DOHH2 (cell line): ENCODE measurements around the gene ADGRB3.

ENCODE experiments used
- H3F3A ChIP-seq: fragments of 200-600 bp; sonication (generic), shearing (Covaris generic); 2 replicates; pipeline ENCODE4 v1.6.0; 2016; ENCODE audit warnings: antibody characterized with exemption, mild to moderate bottlenecking; ENCODE audit not compliant: control insufficient read depth, insufficient read depth
- H3K27ac ChIP-seq: fragments of 200-600 bp; sonication (generic); 2 replicates; pipeline ENCODE4 v1.5.1; 2014; ENCODE audit warnings: low read depth, mild to moderate bottlenecking, low read length, moderate library complexity
- H3K27me3 ChIP-seq: fragments of 200-600 bp; sonication (generic); 2 replicates; pipeline ENCODE4 v1.6.1; 2014; ENCODE audit warnings: mild to moderate bottlenecking, low read length, mixed read lengths; ENCODE audit not compliant: control insufficient read depth
- H3K36me3 ChIP-seq: fragments of 200-600 bp; sonication (generic); 2 replicates; pipeline ENCODE4 v1.6.1; 2014; ENCODE audit warnings: mild to moderate bottlenecking, low read length, moderate library complexity, mixed read lengths; ENCODE audit not compliant: control insufficient read depth
- H3K4me1 ChIP-seq: fragments of 200-600 bp; sonication (generic); 2 replicates; pipeline ENCODE4 v1.6.1; 2014; ENCODE audit warnings: mild to moderate bottlenecking, low read length, mixed read lengths; ENCODE audit not compliant: control insufficient read depth
- H3K4me2 ChIP-seq: fragments of 200-600 bp; sonication (generic); 2 replicates; pipeline ENCODE4 v1.6.0; 2014; ENCODE audit warnings: mild to moderate bottlenecking, low read length, moderate library complexity
- H3K4me3 ChIP-seq: fragments of 200-600 bp; sonication (generic); 2 replicates; pipeline ENCODE4 v1.5.1; 2014; ENCODE audit warnings: mild to moderate bottlenecking, low read length, mixed read lengths
- H3K79me2 ChIP-seq: fragments of 200-600 bp; sonication (generic); 2 replicates; pipeline ENCODE4 v1.6.1; 2014; ENCODE audit warnings: mild to moderate bottlenecking, low read length, mixed read lengths; ENCODE audit not compliant: control insufficient read depth
- H3K9me2 ChIP-seq: fragments of 200-600 bp; sonication (generic); replicated peaks from 2 replicates; pipeline ENCODE4 v1.6.1; 2014; ENCODE audit warnings: mild to moderate bottlenecking, low read length, mixed read lengths; ENCODE audit not compliant: control insufficient read depth
- H3K9me3 ChIP-seq: fragments of 200-600 bp; sonication (generic); 2 replicates; pipeline ENCODE4 v1.6.1; 2014; ENCODE audit warnings: antibody characterized with exemption, low read length, mixed read lengths; ENCODE audit not compliant: control insufficient read depth, insufficient read depth
- H4K20me1 ChIP-seq: fragments of 200-600 bp; sonication (generic); 2 replicates; pipeline ENCODE4 v1.6.0; 2014; ENCODE audit warnings: low read depth, mild to moderate bottlenecking, antibody characterized with exemption, low read length, moderate library complexity; ENCODE audit not compliant: control insufficient read depth, insufficient read depth
- EZH2phosphoT487 ChIP-seq: fragments of 200-600 bp; sonication (generic); IDR thresholded peaks from 2 replicates; pipeline ENCODE4 v1.6.1; 2017; ENCODE audit warnings: borderline replicate concordance, mild to moderate bottlenecking, antibody characterized with exemption, low read length, moderate library complexity, mixed read lengths
- TF ChIP-seq, protein P1 (sequence below): fragments of 200-600 bp; sonication (generic); IDR thresholded peaks from one replicate; pipeline ENCODE4 v1.5.1; 2014; ENCODE audit warnings: antibody characterized with exemption, mild to moderate bottlenecking, low read depth, low read length; ENCODE audit not compliant: poor library complexity, severe bottlenecking

Gene ADGRB3

DNA sequence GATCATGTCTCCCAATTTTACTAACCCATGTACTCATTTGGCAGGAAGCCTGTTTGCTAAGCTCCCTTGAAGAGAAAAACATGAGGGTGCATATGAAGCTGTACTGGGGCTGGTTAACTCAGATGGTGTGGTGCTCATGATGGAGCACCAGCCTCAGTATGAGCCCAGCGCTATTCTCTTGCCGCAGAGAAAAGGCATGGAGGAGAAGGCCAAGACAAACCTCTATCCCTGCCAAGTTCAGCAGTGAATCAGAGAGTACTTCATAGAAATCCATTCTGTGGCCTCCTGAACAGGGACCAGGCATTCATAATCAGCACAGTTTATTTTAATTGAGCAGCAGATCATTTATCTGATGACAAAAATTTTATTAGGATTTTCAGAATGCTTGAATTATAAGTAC lies 763.6 kb downstream of the ADGRB3 start:
- Histone ChIP-seq H4K20me1 (no peaks in the 10 kb centered on the region), H3K9me2 (no peaks in the 10 kb centered on the region), H3K9me3 (no peaks in the 10 kb centered on the region), H3F3A (no peaks in the 10 kb centered on the region), H3K4me1 (no peaks in the 10 kb centered on the region), H3K79me2 (no peaks in the 10 kb centered on the region), H3K4me3 (no peak overlapping the region), H3K27ac (no peak overlapping the region), H3K4me2 (no peak overlapping the region), H3K36me3 (no peaks in the 10 kb centered on the region), H3K27me3 (no peaks in the 10 kb centered on the region)
- TF ChIP-seq EZH2phosphoT487: no peak
- TF ChIP-seq, protein P1, sequence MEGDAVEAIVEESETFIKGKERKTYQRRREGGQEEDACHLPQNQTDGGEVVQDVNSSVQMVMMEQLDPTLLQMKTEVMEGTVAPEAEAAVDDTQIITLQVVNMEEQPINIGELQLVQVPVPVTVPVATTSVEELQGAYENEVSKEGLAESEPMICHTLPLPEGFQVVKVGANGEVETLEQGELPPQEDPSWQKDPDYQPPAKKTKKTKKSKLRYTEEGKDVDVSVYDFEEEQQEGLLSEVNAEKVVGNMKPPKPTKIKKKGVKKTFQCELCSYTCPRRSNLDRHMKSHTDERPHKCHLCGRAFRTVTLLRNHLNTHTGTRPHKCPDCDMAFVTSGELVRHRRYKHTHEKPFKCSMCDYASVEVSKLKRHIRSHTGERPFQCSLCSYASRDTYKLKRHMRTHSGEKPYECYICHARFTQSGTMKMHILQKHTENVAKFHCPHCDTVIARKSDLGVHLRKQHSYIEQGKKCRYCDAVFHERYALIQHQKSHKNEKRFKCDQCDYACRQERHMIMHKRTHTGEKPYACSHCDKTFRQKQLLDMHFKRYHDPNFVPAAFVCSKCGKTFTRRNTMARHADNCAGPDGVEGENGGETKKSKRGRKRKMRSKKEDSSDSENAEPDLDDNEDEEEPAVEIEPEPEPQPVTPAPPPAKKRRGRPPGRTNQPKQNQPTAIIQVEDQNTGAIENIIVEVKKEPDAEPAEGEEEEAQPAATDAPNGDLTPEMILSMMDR: no peak

DNA sequence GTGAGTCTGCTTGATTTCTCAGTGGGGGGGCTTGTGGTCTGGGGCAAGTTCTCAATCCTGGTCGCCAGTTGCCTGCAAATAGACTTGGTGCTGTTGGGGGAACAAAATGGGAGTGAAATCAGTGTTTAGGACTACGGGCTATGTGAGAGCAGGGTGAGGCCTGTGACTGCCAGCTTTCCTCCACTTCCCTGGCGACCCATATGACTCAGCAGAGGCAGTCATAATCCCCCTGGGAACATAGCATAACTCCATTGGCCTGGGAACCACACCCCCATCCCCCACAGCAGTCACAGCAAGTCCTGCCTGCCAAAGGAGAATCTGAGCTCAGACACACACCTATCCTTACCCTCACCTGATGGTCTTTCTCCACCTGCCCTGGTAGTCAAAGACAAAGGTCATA lies 773.8 kb downstream of the ADGRB3 start:
- Histone ChIP-seq H3F3A (no peaks in the 10 kb centered on the region), H3K27me3 (no peaks in the 10 kb centered on the region), H4K20me1 (no peaks in the 10 kb centered on the region), H3K79me2 (no peaks in the 10 kb centered on the region), H3K27ac (no peak overlapping the region), H3K4me3 (no peak overlapping the region), H3K4me2 (no peak overlapping the region), H3K9me3 (no peaks in the 10 kb centered on the region), H3K9me2 (no peaks in the 10 kb centered on the region), H3K4me1 (no peaks in the 10 kb centered on the region), H3K36me3 (no peaks in the 10 kb centered on the region)
- TF ChIP-seq EZH2phosphoT487: no peak
- TF ChIP-seq, protein P1: no peak

DNA sequence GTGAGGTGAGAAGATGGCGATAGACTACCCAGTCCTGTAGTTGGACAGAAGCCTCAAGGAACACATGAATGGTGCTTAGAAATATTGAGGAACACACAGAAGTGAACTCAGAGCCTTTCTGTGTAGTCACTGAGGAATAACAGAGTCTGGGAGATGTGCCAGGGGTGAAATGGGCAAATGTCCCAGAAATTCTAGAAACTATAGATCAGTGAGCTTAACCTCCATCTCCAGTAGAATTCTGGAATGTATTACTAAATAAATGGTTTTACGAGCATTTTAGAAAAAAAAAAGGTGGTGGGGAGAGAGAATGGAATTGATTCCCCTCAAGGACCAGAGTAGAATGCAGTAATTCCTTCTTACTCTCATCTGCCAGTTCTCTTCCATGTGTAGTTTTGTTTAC lies 781.7 kb downstream of the ADGRB3 start:
- Histone ChIP-seq H3K27ac (no peak overlapping the region), H3F3A (no peaks in the 10 kb centered on the region), H3K79me2 (no peaks in the 10 kb centered on the region), H3K27me3 (no peaks in the 10 kb centered on the region), H3K9me3 (no peaks in the 10 kb centered on the region), H4K20me1 (no peaks in the 10 kb centered on the region), H3K4me1 (no peaks in the 10 kb centered on the region), H3K4me2 (no peak overlapping the region), H3K4me3 (no peak overlapping the region), H3K9me2 (no peaks in the 10 kb centered on the region), H3K36me3 (no peaks in the 10 kb centered on the region)
- no peak for TF ChIP-seq EZH2phosphoT487
- TF ChIP-seq, protein P1: no peak

DNA sequence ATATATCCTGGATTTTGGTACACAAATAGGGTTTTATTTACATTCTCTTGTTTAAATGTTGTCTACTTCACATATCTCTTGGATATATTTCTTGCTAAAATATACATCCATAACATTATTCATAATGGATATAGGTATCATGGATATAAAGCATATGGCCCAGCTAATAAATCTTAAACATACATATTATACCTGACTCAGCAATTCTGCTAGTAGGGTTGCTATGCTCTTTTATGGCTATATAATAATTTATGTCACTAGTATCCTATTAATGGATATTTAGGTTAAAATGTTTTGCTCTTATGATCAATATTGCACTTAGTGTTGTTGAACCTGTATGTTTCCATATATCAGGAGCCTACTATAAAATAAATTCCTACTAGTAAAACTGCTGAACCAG lies 786.2 kb downstream of the ADGRB3 start:
- no peaks in the 10 kb centered on the region for H3K9me3 ChIP-seq
- H3K9me2 ChIP-seq: no peaks in the 10 kb centered on the region
- H3K4me1 ChIP-seq: no peaks in the 10 kb centered on the region
- no peaks in the 10 kb centered on the region for H3K79me2 ChIP-seq
- H3K27me3 ChIP-seq: no peaks in the 10 kb centered on the region
- H3K4me2 ChIP-seq: no peak overlapping the region
- TF ChIP-seq, protein P1: no peak
- no peak for TF ChIP-seq EZH2phosphoT487
- H3K36me3 ChIP-seq: no peaks in the 10 kb centered on the region
- H4K20me1 ChIP-seq: no peaks in the 10 kb centered on the region
- H3K4me3 ChIP-seq: no peak overlapping the region
- no peak overlapping the region for H3K27ac ChIP-seq
- H3F3A ChIP-seq: no peaks in the 10 kb centered on the region
